H9 (cell line): Measurements from ENCODE around the gene JMJD1C. TPM values are rescaled to one million over a fixed set of nuclear protein-coding genes. Genes with fewer than 3 reads are reported as not detected.
"Not testable (repeated sequence)": the region's sequence is repeated elsewhere in the genome, so short reads cannot be mapped to it uniquely, and the experiment has no call there.

Experiments
- DNase-seq: peaks from one replicate; pipeline ENCODE4 v3.0.0-alpha.2; 2017
- H2AFZ ChIP-seq: one replicate; pipeline ENCODE4 v1.6.1; 2013; ENCODE audit warnings: mild to moderate bottlenecking, low read length, control low read depth, moderate library complexity
- H2AK5ac ChIP-seq: 2 replicates; pipeline ENCODE4 v1.6.1; 2013; ENCODE audit warnings: low read length, control low read depth, mixed read lengths; ENCODE audit not compliant: insufficient read length
- H2BK120ac ChIP-seq: one replicate; pipeline ENCODE4 v1.6.1; 2013; ENCODE audit warnings: low read depth, mild to moderate bottlenecking, low read length, control low read depth, inconsistent platforms; ENCODE audit not compliant: poor library complexity, severe bottlenecking
- H2BK12ac ChIP-seq: 2 replicates; pipeline ENCODE4 v1.6.1; 2013; ENCODE audit warnings: low read length, control low read depth, mixed read lengths, low read depth; ENCODE audit not compliant: insufficient read length
- H2BK15ac ChIP-seq: 2 replicates; pipeline ENCODE4 v1.6.1; 2013; ENCODE audit warnings: low read depth, low read length, control low read depth
- H2BK20ac ChIP-seq: one replicate; pipeline ENCODE4 v1.6.1; 2013; ENCODE audit warnings: low read depth, mild to moderate bottlenecking, low read length, control low read depth, inconsistent platforms; ENCODE audit not compliant: poor library complexity, severe bottlenecking
- H2BK5ac ChIP-seq: 2 replicates; pipeline ENCODE4 v1.6.1; 2013; ENCODE audit warnings: low read length, control low read depth, mixed read lengths; ENCODE audit not compliant: insufficient read length
- H3K14ac ChIP-seq: 2 replicates; pipeline ENCODE4 v1.6.1; 2013; ENCODE audit warnings: low read length, control low read depth; ENCODE audit not compliant: insufficient read depth
- H3K18ac ChIP-seq: 2 replicates; pipeline ENCODE4 v1.6.1; 2013; ENCODE audit warnings: low read depth, mild to moderate bottlenecking, mixed read lengths, low read length, control low read depth; ENCODE audit not compliant: insufficient read length
- H3K23ac ChIP-seq: 2 replicates; pipeline ENCODE4 v1.6.1; 2013; ENCODE audit warnings: low read length, control low read depth, mixed read lengths, low read depth; ENCODE audit not compliant: insufficient read length
- H3K23me2 ChIP-seq: 2 replicates; pipeline ENCODE4 v1.6.1; 2013; ENCODE audit warnings: low read depth, mild to moderate bottlenecking, mixed read lengths, low read length, control low read depth; ENCODE audit not compliant: insufficient read length, poor library complexity, severe bottlenecking
- H3K27ac ChIP-seq: 2 replicates; pipeline ENCODE4 v1.5.1; 2013; ENCODE audit warnings: low read length, control low read depth, mixed read lengths, low read depth; ENCODE audit not compliant: insufficient read length
- H3K27me3 ChIP-seq: 2 replicates; pipeline ENCODE4 v1.6.1; 2013; ENCODE audit warnings: low read length, control low read depth, inconsistent platforms; ENCODE audit not compliant: insufficient read depth
- H3K4ac ChIP-seq: 2 replicates; pipeline ENCODE4 v1.6.1; 2013; ENCODE audit warnings: low read depth, mild to moderate bottlenecking, control low read depth, inconsistent platforms, low read length, moderate library complexity
- H3K4me1 ChIP-seq: 2 replicates; pipeline ENCODE4 v1.6.1; 2013; ENCODE audit warnings: low read length, control low read depth, inconsistent platforms; ENCODE audit not compliant: insufficient read depth
- H3K4me2 ChIP-seq: 2 replicates; pipeline ENCODE4 v1.6.1; 2013; ENCODE audit warnings: low read length, control low read depth, mixed read lengths; ENCODE audit not compliant: insufficient read length, insufficient read depth
- H3K56ac ChIP-seq: 2 replicates; pipeline ENCODE4 v1.6.1; 2013; ENCODE audit warnings: low read depth, mild to moderate bottlenecking, mixed read lengths, low read length, control low read depth; ENCODE audit not compliant: insufficient read length
- H3K79me1 ChIP-seq: 2 replicates; pipeline ENCODE4 v1.6.1; 2013; ENCODE audit warnings: low read depth, mild to moderate bottlenecking, moderate library complexity, low read length, control low read depth, inconsistent platforms; ENCODE audit not compliant: insufficient read depth, poor library complexity, severe bottlenecking
- H3K79me2 ChIP-seq: 2 replicates; pipeline ENCODE4 v1.6.1; 2013; ENCODE audit warnings: low read length, control low read depth, inconsistent platforms; ENCODE audit not compliant: insufficient read depth
- H3K9ac ChIP-seq: 2 replicates; pipeline ENCODE4 v1.6.1; 2013; ENCODE audit warnings: low read length, control low read depth, mixed read lengths; ENCODE audit not compliant: insufficient read length; ENCODE audit errors: extremely low read depth
- H3K9me3 ChIP-seq: one replicate; pipeline ENCODE4 v1.6.1; 2013; ENCODE audit warnings: low read depth, low read length, inconsistent platforms; ENCODE audit not compliant: control insufficient read depth
- H3T11ph ChIP-seq: one replicate; pipeline ENCODE4 v1.6.1; 2013; ENCODE audit warnings: mild to moderate bottlenecking, low read length, control low read depth, inconsistent platforms
- H4K20me1 ChIP-seq: one replicate; pipeline ENCODE4 v1.6.1; 2013; ENCODE audit not compliant: control insufficient read depth, insufficient read length, insufficient read depth
- H4K5ac ChIP-seq: 2 replicates; pipeline ENCODE4 v1.6.1; 2013; ENCODE audit warnings: low read depth, mild to moderate bottlenecking, mixed read lengths, low read length, control low read depth; ENCODE audit not compliant: insufficient read length
- H4K8ac ChIP-seq: replicated peaks from 2 replicates; pipeline ENCODE4 v1.6.1; 2013; ENCODE audit warnings: low read length, control low read depth, mixed read lengths, low read depth; ENCODE audit not compliant: insufficient read length
- H4K91ac ChIP-seq: 2 replicates; pipeline ENCODE4 v1.6.1; 2013; ENCODE audit warnings: low read depth, mild to moderate bottlenecking, moderate library complexity, mixed read lengths, low read length, control low read depth; ENCODE audit not compliant: insufficient read length
- H3K27ac Mint-ChIP-seq, 3 experiments: 2 replicates in 2 of 3; 3 replicates in 1 of 3; pipeline ENCODE4 v1.8.0; 2020 to 2021; ENCODE audit warnings: mixed read lengths in 3 of 3, mild to moderate bottlenecking in 1 of 3, moderate library complexity in 1 of 3
- H3K27me3 Mint-ChIP-seq: 2 replicates; pipeline ENCODE4 v1.8.0; 2021; ENCODE audit warnings: low read depth, mild to moderate bottlenecking, moderate library complexity, mixed read lengths
- H3K36me3 Mint-ChIP-seq, 3 experiments: 2 replicates in 2 of 3; 3 replicates in 1 of 3; pipeline ENCODE4 v1.8.0; 2020 to 2021; ENCODE audit warnings: low read depth in 3 of 3, mixed read lengths in 3 of 3; ENCODE audit not compliant: insufficient read depth in 1 of 3
- H3K4me1 Mint-ChIP-seq, 2 experiments: 2 replicates each; pipeline ENCODE4 v1.8.0; 2020; ENCODE audit warnings: mixed read lengths in 2 of 2
- H3K4me3 Mint-ChIP-seq, 2 experiments: 2 replicates in 1 of 2; 3 replicates in 1 of 2; pipeline ENCODE4 v1.8.0; 2020 to 2021; ENCODE audit warnings: mild to moderate bottlenecking in 2 of 2, mixed read lengths in 2 of 2, moderate library complexity in 1 of 2
- H3K9me3 Mint-ChIP-seq, 2 experiments: 2 replicates in 1 of 2; 3 replicates in 1 of 2; pipeline ENCODE4 v1.8.0; 2020; ENCODE audit warnings: mild to moderate bottlenecking in 2 of 2, mixed read lengths in 2 of 2, moderate library complexity in 1 of 2
- CTCF ChIP-seq: fragments of 200-600 bp; sonication (generic); conservative IDR thresholded peaks from 3 replicates; pipeline ENCODE4 v1.8.0; 2021; ENCODE audit warnings: antibody characterized with exemption, mild to moderate bottlenecking
- WGBS: extraction: QIAGEN DNeasy Blood & Tissue Kit; methylation state at CpG from one replicate; pipeline ENCODE4 v1.1.7; 2013; ENCODE audit warnings: missing lambda C conversion rate, low lambda C conversion rate, mixed read lengths; ENCODE audit not compliant: insufficient read length; ENCODE audit errors: extremely low coverage; 5-methylcytosine and 5-hydroxymethylcytosine counted together
- total RNA-seq: library from RNA; stranded (reverse); gene quantifications from 2 replicates; pipeline ENCODE4 v1.2.1, GENCODE V29; 2021

The JMJD1C gene
- total RNA-seq, 1 experiment from 2014 or later: 200 TPM

GRCh38 chr10:63294781-63295180 is 171.0 kb downstream of the JMJD1C start:
- 0 out of 7 replicates have a peak overlapping the region, but pooled peaks of 1 of the 3 experiments have one; percentile 28 for H3K27ac Mint-ChIP-seq
- WGBS: no CpG with 5 or more reads among the region's 2 CpGs
- no peaks in the 10 kb centered on the region for H3K9me3 ChIP-seq

GRCh38 chr10:63292847-63293246 is 172.9 kb downstream of the JMJD1C start:
- H3K9me3 ChIP-seq, H3K23ac ChIP-seq, H3K23me2 ChIP-seq, H3K18ac ChIP-seq, H3K56ac ChIP-seq, H3K27ac ChIP-seq, H4K20me1 ChIP-seq, H3T11ph ChIP-seq, H4K91ac ChIP-seq, H3K27me3 ChIP-seq, H2BK120ac ChIP-seq, H3K14ac ChIP-seq, H3K4me1 ChIP-seq, H3K79me2 ChIP-seq, H2BK5ac ChIP-seq, DNase-seq, H2BK20ac ChIP-seq, H3K4ac ChIP-seq, H2AK5ac ChIP-seq, H3K79me1 ChIP-seq, H3K9me3 Mint-ChIP-seq, H3K4me3 Mint-ChIP-seq, H3K9ac ChIP-seq, H3K36me3 Mint-ChIP-seq, H2BK15ac ChIP-seq, H2BK12ac ChIP-seq, H3K27me3 Mint-ChIP-seq, H4K8ac ChIP-seq, H4K5ac ChIP-seq, H2AFZ ChIP-seq, H3K4me2 ChIP-seq: not testable (repeated sequence)
- WGBS: no CpG with 5 or more reads among the region's 4 CpGs
- Mint-ChIP-seq H3K27ac (peak overlapping the region in 1 of 3 experiments; percentile 49; a peak in 1 of 7 replicates), H3K4me1 (peaks cover 8 to 10% of the 10 kb centered on the region in 2 experiments; a peak in 1 of 4 replicates)

More at GRCh38 chr10:63294781-63295180, 171.0 kb downstream of the JMJD1C start:
- Histone ChIP-seq H3T11ph (no peak overlapping the region), H3K14ac (no peak overlapping the region), H2AFZ (no peak overlapping the region), H2BK15ac (no peak overlapping the region), H3K56ac (no peak overlapping the region), H3K23ac (no peak overlapping the region), H2BK20ac (no peak overlapping the region), H2BK120ac (no peak overlapping the region), H4K91ac (no peak overlapping the region), H3K4me2 (no peak overlapping the region), H3K4me1 (no peaks in the 10 kb centered on the region), H2BK5ac (no peak overlapping the region), H4K5ac (no peak overlapping the region), H3K23me2 (no peaks in the 10 kb centered on the region), H3K4ac (no peak overlapping the region), H3K27ac (no peak overlapping the region), H4K8ac (no peak overlapping the region), H2BK12ac (no peak overlapping the region), H3K79me2 (no peaks in the 10 kb centered on the region; the same call in 1 of the 2 replicates), H3K18ac (no peak overlapping the region), H2AK5ac (no peak overlapping the region), H4K20me1 (no peaks in the 10 kb centered on the region), H3K9ac (no peak overlapping the region), H3K79me1 (no peaks in the 10 kb centered on the region), H3K27me3 (no peaks in the 10 kb centered on the region)
- Mint-ChIP-seq H3K9me3 (no peaks in the 10 kb centered on the region), H3K27me3 (no peaks in the 10 kb centered on the region), H3K36me3 (no peaks in the 10 kb centered on the region), H3K4me1 (peaks cover 5 to 6% of the 10 kb centered on the region in 2 experiments; a peak in 1 of 4 replicates), H3K4me3 (no peak overlapping the region)
- no peak for TF ChIP-seq CTCF
- DNase-seq: no peak
